HG02588 (cell line): ENCODE data around the gene SREBF1.
"Not testable (repeated sequence)": the region's sequence is repeated elsewhere in the genome, so short reads cannot be mapped to it uniquely, and the experiment has no call there.

Experiments used
- ATAC-seq: cut with Tn5 transposase; IDR thresholded peaks from one replicate; pipeline ENCODE4 v1.9.1; 2021; ENCODE audit warnings: mild to moderate bottlenecking, moderate library complexity; ENCODE audit not compliant: unreplicated experiment

Gene SREBF1

GRCh38 chr17:17813725-17814095 lies 23.1 kb downstream of the SREBF1 start:
- ATAC-seq: no peak

GRCh38 chr17:17813055-17813724 lies 23.6 kb downstream of the SREBF1 start:
- ATAC-seq: no peak

DNA sequence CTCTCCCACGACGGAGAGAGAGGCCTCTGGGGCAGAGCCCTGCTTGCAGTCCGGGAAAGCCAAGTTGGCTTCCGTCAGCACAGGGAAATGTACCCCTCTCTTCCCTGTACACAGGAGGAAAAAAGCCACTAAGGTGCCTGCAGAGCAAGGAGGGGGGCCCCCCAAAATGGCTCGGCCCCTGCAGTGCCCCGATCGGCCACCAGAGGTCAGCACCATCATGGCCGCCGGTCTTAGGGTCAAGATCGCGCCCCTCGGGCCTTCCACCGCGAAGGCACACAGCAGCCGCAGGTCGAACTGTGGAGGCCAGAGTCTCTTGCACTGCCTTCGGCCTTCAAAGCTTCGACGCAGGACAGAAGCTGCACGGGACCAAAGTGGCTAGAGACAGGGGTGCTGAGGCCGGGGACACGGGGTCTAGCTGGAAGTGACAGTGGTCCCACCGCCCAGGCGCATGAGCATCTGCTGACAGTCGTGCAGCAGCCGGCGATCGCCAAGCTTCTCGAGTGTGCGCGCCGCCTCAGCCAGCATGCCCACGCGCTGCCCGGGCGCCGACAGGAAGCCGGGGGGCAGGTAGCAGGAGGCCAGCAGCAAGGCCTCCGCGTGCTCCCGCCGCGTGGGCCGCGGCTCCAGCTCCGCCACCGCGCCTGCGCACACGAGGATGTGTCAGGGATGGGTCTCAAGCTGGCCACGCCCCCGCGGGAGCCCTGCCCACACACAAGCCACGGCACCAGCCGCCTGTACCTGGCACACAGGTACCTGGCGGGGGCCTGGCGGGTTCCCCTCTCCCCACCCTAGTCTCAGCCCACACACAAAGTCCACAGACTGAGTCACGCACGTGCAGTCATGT lies 24.4 kb downstream of the SREBF1 start:
- ATAC-seq: no peak

DNA sequence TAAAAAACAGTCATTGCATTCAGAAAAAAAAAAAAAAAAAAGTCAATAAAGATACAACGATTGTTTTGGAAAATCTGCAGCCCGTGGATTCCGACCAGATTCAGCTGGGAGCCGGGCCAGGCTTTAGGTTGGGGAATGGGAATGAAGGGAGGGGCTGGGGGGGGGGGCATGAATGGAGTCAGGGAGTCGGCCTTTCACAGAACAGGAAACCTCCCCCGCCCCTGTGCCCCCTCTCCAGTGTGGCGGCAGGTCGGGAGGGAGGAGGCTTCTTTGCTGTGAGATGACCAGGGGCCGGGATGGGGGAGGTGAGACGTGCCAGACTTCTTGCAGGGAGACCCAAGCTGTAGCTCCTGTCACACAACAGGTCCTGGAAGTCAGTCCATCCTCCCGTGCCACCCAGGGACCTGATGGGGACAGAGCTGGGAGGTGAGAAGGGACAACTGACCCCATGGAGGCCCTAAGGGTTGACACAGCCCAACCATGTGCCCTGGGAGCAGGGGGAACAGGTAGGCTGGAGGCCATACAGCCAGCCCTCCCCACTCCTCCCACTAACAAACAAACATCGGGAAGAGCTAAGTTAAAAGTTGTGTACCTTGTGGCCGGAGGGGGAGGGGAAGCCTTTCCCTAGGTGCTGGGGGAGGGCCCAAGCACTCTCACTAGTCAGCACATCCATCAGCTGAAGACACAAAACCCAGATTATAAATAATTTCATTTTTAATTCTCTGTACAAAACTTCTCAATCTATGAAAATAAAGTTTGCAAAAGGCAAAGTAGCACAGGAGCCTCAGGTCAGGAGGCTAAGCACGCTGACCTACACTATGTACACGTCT lies 25.2 kb downstream of the SREBF1 start:
- no peak for ATAC-seq

DNA sequence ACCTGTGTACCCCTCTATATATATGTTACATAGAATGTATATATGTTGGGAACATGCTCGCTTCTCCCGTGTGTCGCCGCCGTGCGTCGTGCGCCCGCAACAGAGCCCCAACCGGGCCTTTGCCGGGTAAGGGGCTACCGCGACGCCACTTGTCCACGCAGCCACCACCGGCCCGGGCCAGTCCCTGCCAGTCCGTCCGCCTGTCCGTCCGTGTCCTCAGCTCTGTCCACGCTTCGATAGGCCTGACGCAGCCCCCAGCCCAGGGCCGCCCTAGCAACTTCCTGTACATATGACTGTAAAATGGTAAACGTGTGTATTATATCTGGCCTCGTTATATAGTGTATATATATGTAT lies 25.9 kb downstream of the SREBF1 start:
- ATAC-seq: no peak

- no peak for ATAC-seq
Observed at GRCh38 chr17:17810084-17810894, 26.5 kb downstream of the SREBF1 start.

- no peak for ATAC-seq
Observed at GRCh38 chr17:17809531-17810083, 27.2 kb downstream of the SREBF1 start.

- ATAC-seq: no peak
Observed at GRCh38 chr17:17808706-17809432, 27.9 kb downstream of the SREBF1 start.

- not testable (repeated sequence) for ATAC-seq
Observed at GRCh38 chr17:17808200-17808599, 28.6 kb downstream of the SREBF1 start.

DNA sequence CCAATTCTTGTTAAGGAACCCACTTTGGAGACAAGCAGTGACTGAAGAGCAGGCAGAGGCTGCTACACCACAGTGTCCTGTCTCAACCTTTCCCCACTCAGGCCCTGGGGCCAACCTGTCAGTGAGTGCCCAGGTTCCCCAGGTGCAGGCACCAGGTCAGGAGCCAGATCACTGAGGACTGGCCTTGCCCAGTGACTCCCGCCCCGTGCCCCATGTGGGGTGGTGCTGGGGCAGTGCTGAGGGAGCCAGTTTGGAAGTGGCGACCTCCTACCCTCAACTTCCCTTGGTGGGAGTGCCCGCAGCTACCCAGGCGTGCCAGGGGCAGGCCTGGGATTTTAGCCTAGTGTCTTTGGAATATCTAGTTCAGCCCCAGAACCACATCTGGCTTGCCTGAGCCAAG lies 29.3 kb downstream of the SREBF1 start:
- no peak for ATAC-seq

- no peak for ATAC-seq
Observed at GRCh38 chr17:17806611-17807274, 30.0 kb downstream of the SREBF1 start.

DNA sequence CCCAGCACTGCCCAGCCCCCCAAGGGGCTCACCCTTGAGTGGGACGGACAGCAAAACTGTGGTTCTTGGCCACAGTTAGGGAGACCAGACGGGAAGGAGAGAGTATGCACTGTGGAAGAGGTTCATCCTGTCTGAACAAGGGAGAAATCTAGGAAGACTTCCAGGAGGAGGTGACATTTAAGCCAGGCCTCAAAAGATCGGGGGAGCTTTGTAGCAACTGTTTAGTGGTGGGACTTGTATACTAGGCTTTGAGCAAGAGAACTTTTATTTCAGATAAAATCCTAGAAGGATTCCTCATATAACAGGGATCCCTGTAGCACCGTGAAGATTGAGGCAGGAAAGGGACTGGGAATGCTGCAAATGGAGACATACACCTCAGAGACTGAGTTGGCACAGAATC lies 30.8 kb downstream of the SREBF1 start:
- ATAC-seq: no peak

DNA sequence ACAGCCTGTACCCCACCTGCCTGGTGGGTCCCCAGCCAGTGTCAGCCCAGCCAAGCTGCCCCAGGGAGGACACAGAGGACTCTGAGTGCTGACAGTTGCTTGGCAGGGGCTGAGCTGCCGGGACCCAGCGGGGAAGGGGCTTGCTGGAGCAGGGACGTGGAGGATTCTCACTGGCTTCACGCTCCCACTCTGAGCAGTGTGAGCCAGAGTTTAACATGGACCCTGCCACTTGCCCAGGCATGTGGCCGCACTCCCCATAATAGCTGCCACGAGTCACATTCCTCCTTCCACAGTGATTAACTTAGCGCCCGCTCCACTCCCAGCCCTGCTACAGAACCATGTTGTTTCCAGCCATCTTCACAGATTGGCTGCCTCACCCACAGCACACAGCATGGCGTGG lies 31.2 kb downstream of the SREBF1 start:
- ATAC-seq: no peak

DNA sequence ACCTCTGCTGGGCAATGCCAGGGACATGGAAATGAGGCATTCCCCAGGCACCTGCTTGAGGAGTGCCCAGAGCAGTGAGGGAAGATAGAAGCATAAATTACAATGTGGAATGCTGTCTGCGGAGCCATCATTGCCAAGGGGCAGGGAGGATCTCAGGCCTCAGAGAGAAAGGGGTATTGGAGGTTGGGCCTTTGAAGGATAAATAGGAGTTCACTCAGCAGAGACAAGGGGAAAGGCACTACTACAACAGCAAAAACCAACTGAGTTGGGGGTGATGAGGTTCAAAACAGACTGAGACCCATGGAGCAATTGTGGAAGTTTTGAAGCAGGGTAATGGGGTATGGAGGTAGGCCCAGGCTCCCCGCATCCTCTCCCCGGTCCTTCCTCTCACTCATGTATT lies 32.8 kb downstream of the SREBF1 start:
- ATAC-seq: no peak

GRCh38 chr17:17801800-17802481 lies 34.8 kb downstream of the SREBF1 start:
- no peak for ATAC-seq

GRCh38 chr17:17800504-17801021 lies 36.2 kb downstream of the SREBF1 start:
- ATAC-seq: no peak

DNA sequence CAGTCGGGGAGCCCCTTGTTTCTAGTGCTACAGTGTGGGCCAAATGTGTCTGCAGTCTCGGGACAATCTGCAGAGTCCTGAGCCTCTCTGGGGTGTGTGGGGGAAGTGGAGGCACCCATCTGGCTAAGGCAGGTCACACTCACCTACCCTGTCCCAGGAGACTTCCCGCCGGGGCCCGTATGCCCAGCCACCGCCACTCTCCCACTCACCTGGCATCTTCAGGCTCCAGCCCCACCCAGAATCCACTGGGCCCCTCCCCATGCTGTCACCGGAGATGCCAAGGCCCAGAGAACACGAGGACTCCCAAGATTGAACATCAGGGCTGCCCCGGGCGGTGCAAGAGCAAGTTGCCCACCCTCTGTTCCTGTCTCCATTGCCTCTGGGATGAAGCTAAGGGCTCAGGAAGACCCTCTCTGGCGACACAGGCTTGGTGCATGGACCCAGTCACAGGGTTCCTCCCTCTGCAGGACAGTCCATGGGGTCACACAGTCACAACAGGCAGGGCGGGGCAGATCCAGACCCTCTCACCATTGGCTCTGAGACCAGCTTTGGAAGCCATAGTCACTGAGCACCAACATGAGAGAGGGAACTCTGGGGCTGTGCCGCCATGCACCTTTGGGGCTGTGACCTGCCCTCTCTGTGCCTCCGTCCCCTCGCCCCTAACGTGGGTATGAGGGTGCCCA lies 38.1 kb downstream of the SREBF1 start:
- no peak for ATAC-seq

GRCh38 chr17:17798010-17798556 lies 38.7 kb downstream of the SREBF1 start:
- ATAC-seq: no peak
